C4-2B (cell line): ENCODE results near the gene ORMDL2.
A peak's percentile ranks its signal among the peaks of the same experiment; 100 is the strongest.

Experiments used
- H3K27ac ChIP-seq: fragments of 450-650 bp; 2 replicates; pipeline ENCODE4 v1.5.1; 2017
- ZFX ChIP-seq: fragments of 450-650 bp; IDR thresholded peaks from 2 replicates; pipeline ENCODE4 v1.6.1; 2017
- TF ChIP-seq, protein P1 (sequence below): fragments of 450-650 bp; conservative IDR thresholded peaks from 2 replicates; pipeline ENCODE4 v1.5.1; 2017; ENCODE audit warnings: mild to moderate bottlenecking

ORMDL2 gene

DNA sequence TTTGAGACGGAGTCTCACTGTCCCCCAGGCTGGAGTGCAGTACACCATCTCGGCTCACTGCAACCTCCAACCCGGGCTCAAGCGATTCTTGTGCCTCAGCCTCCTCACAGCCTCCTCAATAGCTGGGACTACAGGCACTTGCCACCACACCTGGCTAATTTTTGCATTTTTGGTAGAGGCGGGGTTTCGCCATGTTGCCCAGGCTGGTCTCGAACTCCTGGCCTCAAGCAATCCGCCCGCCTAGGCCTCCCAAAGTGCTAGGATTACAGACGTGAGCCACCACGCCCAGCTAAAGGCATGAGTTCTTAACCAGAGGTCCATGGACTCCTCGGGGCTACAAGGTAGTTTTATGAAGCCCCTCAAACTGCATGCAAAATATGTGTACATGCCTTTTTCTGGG is 2.4 kb upstream of the ORMDL2 start:
- no peak overlapping the region for H3K27ac ChIP-seq
- no peak for TF ChIP-seq ZFX
- TF ChIP-seq, protein P1, sequence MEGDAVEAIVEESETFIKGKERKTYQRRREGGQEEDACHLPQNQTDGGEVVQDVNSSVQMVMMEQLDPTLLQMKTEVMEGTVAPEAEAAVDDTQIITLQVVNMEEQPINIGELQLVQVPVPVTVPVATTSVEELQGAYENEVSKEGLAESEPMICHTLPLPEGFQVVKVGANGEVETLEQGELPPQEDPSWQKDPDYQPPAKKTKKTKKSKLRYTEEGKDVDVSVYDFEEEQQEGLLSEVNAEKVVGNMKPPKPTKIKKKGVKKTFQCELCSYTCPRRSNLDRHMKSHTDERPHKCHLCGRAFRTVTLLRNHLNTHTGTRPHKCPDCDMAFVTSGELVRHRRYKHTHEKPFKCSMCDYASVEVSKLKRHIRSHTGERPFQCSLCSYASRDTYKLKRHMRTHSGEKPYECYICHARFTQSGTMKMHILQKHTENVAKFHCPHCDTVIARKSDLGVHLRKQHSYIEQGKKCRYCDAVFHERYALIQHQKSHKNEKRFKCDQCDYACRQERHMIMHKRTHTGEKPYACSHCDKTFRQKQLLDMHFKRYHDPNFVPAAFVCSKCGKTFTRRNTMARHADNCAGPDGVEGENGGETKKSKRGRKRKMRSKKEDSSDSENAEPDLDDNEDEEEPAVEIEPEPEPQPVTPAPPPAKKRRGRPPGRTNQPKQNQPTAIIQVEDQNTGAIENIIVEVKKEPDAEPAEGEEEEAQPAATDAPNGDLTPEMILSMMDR: no peak

DNA sequence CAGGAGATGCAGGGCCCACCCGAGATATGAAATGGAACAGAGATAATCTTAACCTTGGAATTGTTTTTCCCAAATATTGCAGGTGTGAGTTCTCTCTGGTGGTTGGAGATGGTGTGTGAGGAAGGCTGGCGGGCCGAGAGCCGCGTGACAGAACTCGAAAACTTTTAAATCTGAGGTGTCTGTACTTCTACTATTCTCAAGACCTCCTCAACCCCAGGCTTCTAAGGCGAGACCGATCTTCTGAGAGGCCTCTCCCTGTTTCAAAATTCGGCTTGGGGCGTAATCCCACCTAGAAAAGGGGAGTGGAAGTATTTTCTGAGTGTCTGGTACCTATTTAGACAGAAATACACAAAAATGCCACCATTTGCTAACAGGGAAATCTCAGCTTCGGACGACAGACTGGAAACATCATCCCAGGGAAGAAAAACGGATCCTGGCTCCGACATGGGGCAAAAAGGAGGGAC is 928 bp upstream of the ORMDL2 start:
- H3K27ac ChIP-seq: peak overlapping the region; percentile 95

DNA sequence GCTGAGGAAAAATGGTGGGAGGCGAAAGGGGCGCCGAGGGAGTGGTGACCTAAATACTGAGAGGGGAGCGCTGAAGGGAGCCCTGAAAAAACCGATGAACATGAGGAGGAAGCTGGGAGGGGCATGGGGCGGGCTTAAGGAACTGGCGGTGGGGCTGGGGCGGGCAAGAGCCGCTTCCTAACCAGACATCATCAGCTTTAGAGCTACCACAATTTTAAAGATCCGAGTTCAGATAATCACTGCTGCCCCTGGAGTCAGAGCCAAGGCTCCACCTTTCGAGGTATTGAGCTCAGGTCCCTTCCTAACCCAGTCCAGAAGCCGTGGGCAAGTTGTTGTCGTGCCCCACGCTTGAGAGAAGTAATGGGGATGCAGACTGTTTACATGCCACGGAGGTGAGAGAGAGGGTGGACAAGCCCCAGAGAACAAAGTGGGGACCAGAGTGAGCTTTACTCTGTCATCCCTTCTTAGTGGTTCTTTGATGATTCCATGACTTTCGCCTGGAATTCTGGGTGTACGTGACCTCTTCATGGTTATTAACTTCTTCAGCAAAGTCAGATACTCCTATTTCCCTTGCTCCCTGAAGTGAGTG is 393 bp downstream of the ORMDL2 start:
- peak overlapping the region; percentile 95 for H3K27ac ChIP-seq

More for the DNA sequence above, 928 bp upstream of the ORMDL2 start:
- 0 out of 2 replicates have a peak, but pooled peaks have one; percentile 17 for TF ChIP-seq ZFX
- TF ChIP-seq, protein P1: no peak

DNA sequence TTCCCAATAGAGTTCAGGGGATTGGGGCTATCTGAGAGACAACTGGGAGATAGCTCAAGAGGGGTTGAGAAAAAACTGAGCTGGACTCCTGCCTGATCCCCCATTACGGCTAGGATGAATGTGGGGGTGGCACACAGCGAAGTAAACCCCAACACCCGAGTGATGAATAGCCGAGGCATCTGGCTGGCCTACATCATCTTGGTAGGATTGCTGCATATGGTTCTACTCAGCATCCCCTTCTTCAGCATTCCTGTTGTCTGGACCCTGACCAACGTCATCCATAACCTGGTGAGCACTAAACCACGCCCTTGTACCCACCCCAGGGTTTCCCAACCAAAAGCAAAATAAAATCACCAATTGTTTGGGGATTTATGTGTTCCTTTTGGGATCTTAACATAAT is 1.0 kb downstream of the ORMDL2 start:
- H3K27ac ChIP-seq: peak overlapping the region; percentile 95
- TF ChIP-seq, protein P1: no peak
- no peak for TF ChIP-seq ZFX

More for the DNA sequence above, 393 bp downstream of the ORMDL2 start:
- TF ChIP-seq, protein P1: no peak
- no peak for TF ChIP-seq ZFX

DNA sequence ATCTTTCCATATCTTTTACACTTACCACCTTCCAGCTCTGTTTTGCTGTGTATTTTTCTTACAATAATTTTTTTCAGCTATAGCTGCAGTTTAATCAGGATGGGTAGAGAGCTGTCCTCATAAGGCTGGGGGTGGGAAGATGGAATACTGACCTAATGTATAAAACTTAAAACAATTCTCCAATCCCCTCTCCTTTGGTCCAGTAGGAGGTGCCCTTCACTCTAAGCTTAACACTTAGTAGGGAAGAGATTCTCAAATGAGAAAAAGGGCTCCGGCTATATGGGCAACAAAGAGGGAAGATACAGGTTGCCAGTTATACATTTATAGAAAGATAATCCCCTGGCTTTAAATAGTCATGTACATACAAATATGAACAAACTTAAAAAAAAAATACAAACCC is 2.8 kb downstream of the ORMDL2 start:
- TF ChIP-seq, protein P1: peak; percentile 32; the same call in 1 of the 2 replicates
- no peak for TF ChIP-seq ZFX
- H3K27ac ChIP-seq: no peak overlapping the region

DNA sequence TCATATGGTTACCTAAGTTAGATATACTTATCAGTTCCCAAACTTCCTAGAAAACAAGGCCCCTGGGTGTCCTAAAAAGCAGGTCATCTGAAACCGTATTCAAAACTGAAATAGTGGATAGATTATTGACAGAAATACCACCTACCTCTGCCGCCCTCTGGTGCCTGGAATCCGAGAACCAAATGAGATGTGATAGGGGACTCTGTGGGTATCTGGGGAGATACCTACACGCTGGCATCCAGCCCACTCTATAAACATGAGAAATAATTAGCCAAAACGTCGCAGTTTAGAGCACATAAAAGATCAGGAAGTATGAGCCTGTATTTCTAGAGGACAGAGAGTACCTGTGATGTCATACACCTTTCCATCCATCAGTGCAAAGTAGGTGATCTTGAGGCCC is 4.4 kb downstream of the ORMDL2 start:
- no peak for TF ChIP-seq ZFX
- TF ChIP-seq, protein P1: no peak; the same call in 1 of the 2 replicates

DNA sequence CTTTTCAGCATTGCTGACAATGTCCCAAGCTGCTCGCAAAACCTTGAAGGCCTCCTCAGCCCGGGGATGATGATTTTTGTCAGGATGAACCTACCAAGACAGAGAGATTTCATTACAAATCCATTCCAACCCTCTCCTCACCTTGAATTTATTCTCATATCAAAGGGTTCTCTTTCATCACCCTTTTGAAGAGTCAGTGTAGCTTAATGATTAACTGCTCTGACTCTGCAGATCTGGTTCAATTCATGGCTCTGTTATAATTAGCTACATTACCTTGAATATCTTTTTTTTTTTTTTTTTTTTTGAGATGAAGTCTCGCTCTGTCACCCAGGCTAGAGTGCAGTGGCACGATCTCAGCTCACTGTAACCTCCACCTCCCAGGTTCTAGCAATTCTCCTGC is 5.6 kb downstream of the ORMDL2 start:
- no peak overlapping the region for H3K27ac ChIP-seq
- TF ChIP-seq, protein P1: no peak
- no peak for TF ChIP-seq ZFX

More for the DNA sequence above, 4.4 kb downstream of the ORMDL2 start:
- H3K27ac ChIP-seq: no peak overlapping the region
